IMR-90 (cell line): ENCODE results near the gene PIGH. TPM values are rescaled to one million over a fixed set of nuclear protein-coding genes. Genes with fewer than 3 reads are reported as not detected.

Experiments used
- ATAC-seq: fragments of 200-7000 bp; cut with Tn5 transposase; 2 replicates; pipeline ENCODE4 v1.9.1; 2020; ENCODE audit warnings: low read depth, mild to moderate bottlenecking, moderate library complexity
- BruUV-seq: library from RNA; stranded (reverse); fragments of 400-500 nt; replicated peaks from 2 replicates; lab custom pipeline; 2021; lab: Mats Ljungman, UMichigan
- CTCF ChIA-PET: fragments of 300-600 bp; formaldehyde crosslinking; extraction: SDS; loops from one replicate; lab custom pipeline; 2021; ENCODE audit warnings: antibody characterized with exemption; lab: Yijun Ruan, JAX
- POLR2A ChIA-PET: fragments of 300-600 bp; sonication (Branson Sonifier 250); formaldehyde crosslinking; loops from one replicate; lab custom pipeline; 2022; ENCODE audit warnings: antibody characterized with exemption; ENCODE audit not compliant: unreplicated experiment; lab: Charles Lee
- DNase-seq: peaks from one replicate; pipeline ENCODE4 v3.0.0; 2013
- H2AFZ ChIP-seq: replicated peaks from 2 replicates; pipeline ENCODE3; 2013; ENCODE audit warnings: low read length, mild to moderate bottlenecking; ENCODE audit not compliant: poor library complexity
- H2AK5ac ChIP-seq: 2 replicates; pipeline ENCODE4 v1.6.1; 2013; ENCODE audit warnings: low read depth, low read length, inconsistent platforms
- H2AK9ac ChIP-seq: replicated peaks from 2 replicates; pipeline ENCODE3; 2013; ENCODE audit warnings: mild to moderate bottlenecking, low read depth, low read length, moderate library complexity; ENCODE audit not compliant: poor library complexity
- H2BK120ac ChIP-seq: 2 replicates; pipeline ENCODE4 v1.6.1; 2013; ENCODE audit warnings: low read depth, low read length, inconsistent platforms
- H2BK15ac ChIP-seq: 3 replicates; pipeline ENCODE4 v1.6.1; 2013; ENCODE audit warnings: low read depth, low read length, inconsistent platforms
- H2BK20ac ChIP-seq: 2 replicates; pipeline ENCODE4 v1.6.1; 2013; ENCODE audit warnings: low read depth, mild to moderate bottlenecking, inconsistent platforms, low read length, moderate library complexity
- H2BK5ac ChIP-seq: 2 replicates; pipeline ENCODE4 v1.6.1; 2013; ENCODE audit warnings: mild to moderate bottlenecking, low read depth, low read length, inconsistent platforms; ENCODE audit not compliant: poor library complexity, severe bottlenecking
- H3K14ac ChIP-seq: replicated peaks from 2 replicates; pipeline ENCODE4 v1.6.1; 2013; ENCODE audit warnings: low read depth, low read length, inconsistent platforms
- H3K18ac ChIP-seq: 2 replicates; pipeline ENCODE4 v1.6.1; 2013; ENCODE audit warnings: low read depth, low read length, control low read depth
- H3K23ac ChIP-seq: 2 replicates; pipeline ENCODE4 v1.6.1; 2013; ENCODE audit warnings: low read depth, low read length, inconsistent platforms
- H3K27ac ChIP-seq: 2 replicates; pipeline ENCODE4 v1.5.1; 2013; ENCODE audit warnings: mild to moderate bottlenecking, control low read depth, low read length; ENCODE audit not compliant: insufficient read depth
- H3K27me3 ChIP-seq: 2 replicates; pipeline ENCODE4 v1.6.1; 2013; ENCODE audit warnings: low read length; ENCODE audit not compliant: control insufficient read depth, insufficient read depth
- H3K36me3 ChIP-seq: 2 replicates; pipeline ENCODE4 v1.6.1; 2013; ENCODE audit warnings: low read length, mixed read lengths; ENCODE audit not compliant: control insufficient read depth, insufficient read depth
- H3K4ac ChIP-seq: 2 replicates; pipeline ENCODE4 v1.6.1; 2013; ENCODE audit warnings: low read depth, low read length, inconsistent platforms
- H3K4me1 ChIP-seq: 2 replicates; pipeline ENCODE4 v1.6.1; 2013; ENCODE audit warnings: low read length, mixed read lengths; ENCODE audit not compliant: control insufficient read depth, insufficient read depth
- H3K4me2 ChIP-seq: 2 replicates; pipeline ENCODE4 v1.6.1; 2013; ENCODE audit warnings: low read depth, mild to moderate bottlenecking, control low read depth, low read length, moderate library complexity
- H3K4me3 ChIP-seq: 2 replicates; pipeline ENCODE4 v1.5.1; 2013; ENCODE audit warnings: low read depth, mild to moderate bottlenecking, control low read depth, low read length, moderate library complexity; ENCODE audit not compliant: insufficient read depth
- H3K56ac ChIP-seq: 2 replicates; pipeline ENCODE4 v1.6.1; 2013; ENCODE audit warnings: low read length, inconsistent platforms; ENCODE audit not compliant: insufficient read depth; ENCODE audit errors: extremely low read depth
- H3K79me1 ChIP-seq, 2 experiments: 2 replicates each; pipeline ENCODE4 v1.6.1; 2013; ENCODE audit warnings: low read length in 2 of 2, inconsistent platforms in 1 of 2, low read depth in 1 of 2
- H3K9ac ChIP-seq: 2 replicates; pipeline ENCODE4 v1.6.1; 2013; ENCODE audit warnings: low read depth, low read length, control low read depth
- H3K9me1 ChIP-seq: 2 replicates; pipeline ENCODE4 v1.6.1; 2013; ENCODE audit warnings: low read length, inconsistent platforms; ENCODE audit not compliant: insufficient read depth
- H3K9me3 ChIP-seq: 2 replicates; pipeline ENCODE4 v1.6.1; 2013; ENCODE audit warnings: low read length; ENCODE audit not compliant: control insufficient read depth, insufficient read depth
- H4K20me1 ChIP-seq: 2 replicates; pipeline ENCODE4 v1.6.1; 2013; ENCODE audit warnings: low read length, inconsistent platforms; ENCODE audit not compliant: insufficient read depth
- H4K5ac ChIP-seq: 2 replicates; pipeline ENCODE4 v1.6.1; 2013; ENCODE audit warnings: mild to moderate bottlenecking, low read depth, low read length, control low read depth
- H4K8ac ChIP-seq, 2 experiments: 2 replicates each; pipeline ENCODE4 v1.6.1; 2013; ENCODE audit warnings: low read depth in 2 of 2, low read length in 2 of 2, control low read depth in 1 of 2, inconsistent platforms in 1 of 2
- H4K91ac ChIP-seq: 2 replicates; pipeline ENCODE4 v1.6.1; 2013; ENCODE audit warnings: low read depth, low read length, inconsistent platforms; ENCODE audit not compliant: insufficient read depth
- BHLHE40 ChIP-seq: fragments of 150-350 bp; IDR thresholded peaks from 2 replicates; pipeline ENCODE4 v1.6.1; 2016; ENCODE audit warnings: mild to moderate bottlenecking, low read depth, low read length
- CHD1 ChIP-seq: IDR thresholded peaks from 2 replicates; pipeline ENCODE4 v1.6.1; 2012; ENCODE audit warnings: low read depth, low read length, improper control_type of control experiment
- FOS ChIP-seq: fragments of 150-350 bp; IDR thresholded peaks from 2 replicates; pipeline ENCODE4 v1.6.1; 2016; ENCODE audit warnings: low read depth, low read length
- MAFK ChIP-seq: IDR thresholded peaks from 2 replicates; pipeline ENCODE4 v1.6.1; 2012; ENCODE audit warnings: low read depth, low read length, improper control_type of control experiment
- MAZ ChIP-seq: IDR thresholded peaks from 2 replicates; pipeline ENCODE4 v1.6.1; 2012; ENCODE audit warnings: low read depth, mild to moderate bottlenecking, low read length, improper control_type of control experiment, moderate library complexity, borderline replicate concordance
- MXI1 ChIP-seq: IDR thresholded peaks from 2 replicates; pipeline ENCODE4 v1.6.1; 2012; ENCODE audit warnings: low read depth, mild to moderate bottlenecking, low read length, moderate library complexity, borderline replicate concordance
- NFE2L2 ChIP-seq: fragments of 150-350 bp; IDR thresholded peaks from 2 replicates; pipeline ENCODE4 v1.6.1; 2016; ENCODE audit warnings: low read depth, mild to moderate bottlenecking, low read length
- POLR2A ChIP-seq: IDR thresholded peaks from 2 replicates; pipeline ENCODE4 v1.6.1; 2012; ENCODE audit warnings: mild to moderate bottlenecking, low read depth, low read length
- RAD21 ChIP-seq: IDR thresholded peaks from 2 replicates; pipeline ENCODE4 v1.6.1; 2012; ENCODE audit warnings: low read length, improper control_type of control experiment
- RCOR1 ChIP-seq: IDR thresholded peaks from 2 replicates; pipeline ENCODE4 v1.6.1; 2012; ENCODE audit warnings: mild to moderate bottlenecking, low read length, improper control_type of control experiment; ENCODE audit not compliant: insufficient replicate concordance
- RFX5 ChIP-seq: IDR thresholded peaks from 2 replicates; pipeline ENCODE4 v1.8.0; 2012; ENCODE audit warnings: low read depth, mild to moderate bottlenecking, low read length, moderate library complexity
- SMC3 ChIP-seq: fragments of 150-350 bp; IDR thresholded peaks from 2 replicates; pipeline ENCODE4 v1.6.1; 2016; ENCODE audit warnings: low read depth, mild to moderate bottlenecking, antibody characterized with exemption, low read length, moderate library complexity
- WGBS, 2 experiments: methylation state at CpG; one replicate each; pipeline versions ENCODE4 v1.1.5 to v1.1.7; 2013; ENCODE audit warnings: missing lambda C conversion rate in 2 of 2; ENCODE audit not compliant: insufficient read length in 1 of 2; ENCODE audit errors: extremely low coverage in 2 of 2; 5-methylcytosine and 5-hydroxymethylcytosine counted together
- dilution Hi-C: fragments of 300-500 bp; cut with HindIII; formaldehyde crosslinking; loops from one replicate; pipeline ENCODE4 v1.14.3; 2018; ENCODE audit warnings: low sequenced_read_pairs; ENCODE audit not compliant: unreplicated experiment
- in situ Hi-C: fragments of 300-500 bp; cut with MboI; formaldehyde crosslinking; loops from 3 replicates; pipeline ENCODE4 v1.14.3; 2019; ENCODE audit warnings: low sequenced_read_pairs, inconsistent platforms, mixed read lengths
- intact Hi-C: fragments of 100-400 bp; cut with micrococcal nuclease; formaldehyde crosslinking; loops from 2 replicates; pipeline ENCODE4 v1.10.0; 2022
- polyA plus RNA-seq, 3 experiments: library from polyadenylated mRNA; depleted of rRNA; stranded (reverse); fragments of >200 nt; gene quantifications; 2 replicates each; pipeline ENCODE4 v1.2.3, GENCODE V29; 2012; ENCODE audit warnings: low replicate concordance in 1 of 3
- total RNA-seq: library from RNA; depleted of rRNA; stranded (reverse); fragments of >200 nt; gene quantifications from 2 replicates; pipeline ENCODE4 v1.2.3, GENCODE V29; 2012
- TF ChIP-seq, protein P1 (sequence below): fragments of 150-350 bp; IDR thresholded peaks from 2 replicates; pipeline ENCODE4 v1.6.1; 2016; ENCODE audit warnings: low read depth, mild to moderate bottlenecking, low read length, moderate library complexity, borderline replicate concordance
- TF ChIP-seq, protein P2 (sequence below): fragments of 150-350 bp; IDR thresholded peaks from 2 replicates; pipeline ENCODE4 v1.6.1; 2017; ENCODE audit warnings: mild to moderate bottlenecking, antibody characterized with exemption, low read length, low read depth

Gene PIGH
- total and polyA plus RNA-seq, 2 of the 4 experiments (the other 2 are of a cell fraction), result 7.9 to 13.5 TPM

DNA sequence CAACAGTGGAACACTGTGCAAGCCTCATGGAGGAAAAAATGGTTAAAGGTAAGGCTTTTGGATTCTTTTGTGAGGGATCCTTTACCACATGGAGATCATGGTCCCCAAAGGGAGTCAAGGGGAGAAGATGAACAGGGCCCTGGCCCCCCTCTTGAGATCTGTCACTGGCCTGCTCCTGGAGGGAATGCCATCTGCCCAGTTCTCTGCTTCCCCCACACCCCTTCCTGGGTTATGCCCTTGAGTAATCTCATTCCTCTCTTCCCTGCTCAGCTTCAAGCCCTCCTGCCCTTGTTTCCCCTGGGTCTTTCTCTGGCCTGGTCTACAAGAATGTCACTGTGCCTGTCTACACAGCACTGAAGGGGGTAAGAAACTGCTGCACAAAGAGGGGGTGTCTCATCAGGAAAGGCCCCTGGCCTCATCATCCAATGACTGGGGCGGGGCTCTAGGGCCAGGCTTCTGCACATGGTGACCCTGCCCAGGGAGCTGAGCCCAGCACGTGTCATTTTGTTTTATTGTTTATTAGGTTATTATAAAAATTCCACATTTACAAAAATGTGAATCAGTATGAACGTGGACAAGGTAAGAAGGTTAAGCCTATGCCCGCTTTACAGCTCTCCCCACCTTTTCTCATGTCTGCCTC is 30.3 kb downstream of the PIGH start (continued):
- TF ChIP-seq RFX5 (no peak), MAZ (no peak)

DNA sequence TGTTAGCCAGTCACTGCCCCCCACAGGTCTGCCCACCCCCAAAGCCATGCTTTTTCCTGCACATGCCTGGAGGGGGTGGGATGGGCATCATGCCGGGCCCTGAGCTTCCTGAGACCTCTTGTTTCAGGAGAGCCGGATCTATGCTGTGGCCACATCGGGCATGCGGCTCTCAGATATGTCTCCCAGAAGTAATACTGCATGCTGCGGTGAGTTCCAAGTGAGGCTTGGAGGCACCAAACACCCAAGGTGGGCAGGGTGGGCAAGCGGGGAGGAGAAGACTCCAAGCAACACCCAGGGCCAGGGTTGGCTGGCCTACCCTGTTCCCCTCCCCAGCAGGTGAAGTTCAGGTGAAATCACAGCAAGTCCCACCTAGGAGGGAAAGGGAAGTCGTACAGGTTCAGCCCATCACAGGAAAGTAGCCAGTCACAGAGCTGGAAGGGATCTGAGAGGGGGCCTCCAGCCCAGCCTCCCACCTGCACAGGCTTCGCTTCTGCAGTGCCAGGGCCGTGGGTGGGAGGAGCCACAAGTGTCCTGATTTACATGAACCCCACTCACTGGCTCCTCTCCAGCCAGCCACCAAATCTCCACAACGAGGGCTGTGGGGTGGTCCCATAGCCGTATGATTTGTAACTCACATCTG is 30.9 kb downstream of the PIGH start:
- Histone ChIP-seq H2BK5ac (no peak overlapping the region), H3K4me1 (no peaks in the 10 kb centered on the region), H4K8ac (no peak overlapping the region), H2BK15ac (no peak overlapping the region), H2AK5ac (no peak overlapping the region), H3K4ac (no peak overlapping the region), H2BK120ac (no peak overlapping the region), H3K18ac (no peak overlapping the region), H2BK20ac (no peak overlapping the region), H3K56ac (no peak overlapping the region), H4K5ac (no peak overlapping the region), H3K23ac (no peak overlapping the region), H3K4me2 (no peak overlapping the region), H4K91ac (no peak overlapping the region), H3K9me3 (no peaks in the 10 kb centered on the region), H3K79me1 (no peaks in the 10 kb centered on the region), H4K20me1 (no peaks in the 10 kb centered on the region), H3K27ac (no peak overlapping the region), H3K4me3 (no peak overlapping the region), H3K9ac (no peak overlapping the region), H3K27me3 (peaks cover 9% of the 10 kb centered on the region), H3K14ac (no peak overlapping the region), H3K36me3 (no peaks in the 10 kb centered on the region), H2AFZ (no peak overlapping the region), H2AK9ac (no peak overlapping the region), H3K9me1 (no peaks in the 10 kb centered on the region)
- TF ChIP-seq, protein P1, sequence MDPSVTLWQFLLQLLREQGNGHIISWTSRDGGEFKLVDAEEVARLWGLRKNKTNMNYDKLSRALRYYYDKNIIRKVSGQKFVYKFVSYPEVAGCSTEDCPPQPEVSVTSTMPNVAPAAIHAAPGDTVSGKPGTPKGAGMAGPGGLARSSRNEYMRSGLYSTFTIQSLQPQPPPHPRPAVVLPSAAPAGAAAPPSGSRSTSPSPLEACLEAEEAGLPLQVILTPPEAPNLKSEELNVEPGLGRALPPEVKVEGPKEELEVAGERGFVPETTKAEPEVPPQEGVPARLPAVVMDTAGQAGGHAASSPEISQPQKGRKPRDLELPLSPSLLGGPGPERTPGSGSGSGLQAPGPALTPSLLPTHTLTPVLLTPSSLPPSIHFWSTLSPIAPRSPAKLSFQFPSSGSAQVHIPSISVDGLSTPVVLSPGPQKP, result no peak
- TF ChIP-seq RAD21, result no peak
- TF ChIP-seq NFE2L2, result no peak
- TF ChIP-seq FOS, result no peak
- no peak for TF ChIP-seq POLR2A
- no peak for TF ChIP-seq RCOR1
- TF ChIP-seq MAFK, result no peak
- TF ChIP-seq, protein P2, sequence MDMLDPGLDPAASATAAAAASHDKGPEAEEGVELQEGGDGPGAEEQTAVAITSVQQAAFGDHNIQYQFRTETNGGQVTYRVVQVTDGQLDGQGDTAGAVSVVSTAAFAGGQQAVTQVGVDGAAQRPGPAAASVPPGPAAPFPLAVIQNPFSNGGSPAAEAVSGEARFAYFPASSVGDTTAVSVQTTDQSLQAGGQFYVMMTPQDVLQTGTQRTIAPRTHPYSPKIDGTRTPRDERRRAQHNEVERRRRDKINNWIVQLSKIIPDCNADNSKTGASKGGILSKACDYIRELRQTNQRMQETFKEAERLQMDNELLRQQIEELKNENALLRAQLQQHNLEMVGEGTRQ, result no peak
- no peak for TF ChIP-seq CHD1
- TF ChIP-seq RFX5, result no peak
- no peak for TF ChIP-seq SMC3
- TF ChIP-seq MAZ, result no peak
- no peak for TF ChIP-seq BHLHE40
- no peak for TF ChIP-seq MXI1
- CTCF ChIA-PET, result interaction anchor here (2.6 to 3.6 kb wide), 2 partner anchors 12 to 43 kb away, joined by 24 to 28 read pairs; no protein-coding TSS in a partner anchor
- intact Hi-C loops (no loop called here), in situ Hi-C loops (loop anchor here (5.0 kb wide), 1 partner anchor 142 kb away; no protein-coding TSS in a partner anchor), dilution Hi-C loops (no loop called here)
- ATAC-seq, result no peak
- BruUV-seq, result no TSS peak
- WGBS, 2 experiments, result 79% methylated on average over 4 of the region's 11 CpGs; no CpG with 5 or more reads in 1 of the 2 experiments
- POLR2A ChIA-PET, result no interaction called here
- DNase-seq, result no peak
